Astrocyte (in vitro differentiated cells and primary cell): ENCODE data around the gene IFNA8. TPM values are rescaled to one million over a fixed set of nuclear protein-coding genes. Genes with fewer than 3 reads are reported as not detected.

Experiments
- DNase-seq: peaks from one replicate; pipeline ENCODE4 v3.0.0-alpha.2; 2010; ENCODE audit warnings: low read depth
- FAIRE-seq: peaks from 2 replicates; lab custom pipeline; 2011; peaks lifted over from hg19 to GRCh38; lab: Jason Lieb, UNC
- H2AFZ ChIP-seq: 2 replicates; pipeline ENCODE4 v1.6.0; 2012; ENCODE audit warnings: low read depth, low read length, inconsistent platforms
- H3K27ac ChIP-seq: 2 replicates; pipeline ENCODE4 v1.5.1; 2011; ENCODE audit warnings: low read depth, low read length, inconsistent platforms
- H3K27me3 ChIP-seq: 2 replicates; pipeline ENCODE4 v1.6.0; 2011; ENCODE audit warnings: low read length, inconsistent platforms; ENCODE audit not compliant: insufficient read depth
- H3K36me3 ChIP-seq: 2 replicates; pipeline ENCODE4 v1.5.1; 2011; ENCODE audit warnings: low read length, inconsistent platforms; ENCODE audit not compliant: insufficient read depth
- H3K4me1 ChIP-seq: 2 replicates; pipeline ENCODE4 v1.5.1; 2011; ENCODE audit warnings: low read length, inconsistent platforms; ENCODE audit not compliant: insufficient read depth
- H3K4me2 ChIP-seq: 2 replicates; pipeline ENCODE4 v1.6.0; 2012; ENCODE audit warnings: low read length, inconsistent platforms
- H3K4me3 ChIP-seq: 2 replicates; pipeline ENCODE4 v1.5.1; 2011; ENCODE audit warnings: low read depth, mild to moderate bottlenecking, low read length, inconsistent platforms; ENCODE audit not compliant: insufficient read depth
- H3K79me2 ChIP-seq: 2 replicates; pipeline ENCODE4 v1.6.0; 2012; ENCODE audit warnings: mild to moderate bottlenecking, low read length, inconsistent platforms; ENCODE audit not compliant: insufficient read depth
- H3K9ac ChIP-seq: 2 replicates; pipeline ENCODE4 v1.6.0; 2012; ENCODE audit warnings: mild to moderate bottlenecking, low read length, inconsistent platforms
- H3K9me3 ChIP-seq: 2 replicates; pipeline ENCODE4 v1.5.1; 2012; ENCODE audit warnings: low read depth, mild to moderate bottlenecking, low read length, inconsistent platforms; ENCODE audit not compliant: insufficient read depth
- H4K20me1 ChIP-seq: 2 replicates; pipeline ENCODE4 v1.6.0; 2012; ENCODE audit warnings: low read length, inconsistent platforms; ENCODE audit not compliant: insufficient read depth
- H3K27ac Mint-ChIP-seq: one replicate; pipeline ENCODE4 v1.8.0; 2021; ENCODE audit warnings: mild to moderate bottlenecking, mixed read lengths; ENCODE audit not compliant: unreplicated experiment
- H3K27me3 Mint-ChIP-seq: one replicate; pipeline ENCODE4 v1.8.0; 2021; ENCODE audit warnings: low read depth, mixed read lengths; ENCODE audit not compliant: unreplicated experiment
- H3K36me3 Mint-ChIP-seq: one replicate; pipeline ENCODE4 v1.8.0; 2021; ENCODE audit warnings: low read depth, mixed read lengths; ENCODE audit not compliant: unreplicated experiment
- H3K4me1 Mint-ChIP-seq: one replicate; pipeline ENCODE4 v1.8.0; 2021; ENCODE audit warnings: low read depth, mixed read lengths; ENCODE audit not compliant: unreplicated experiment
- H3K4me3 Mint-ChIP-seq: one replicate; pipeline ENCODE4 v1.8.0; 2021; ENCODE audit warnings: mild to moderate bottlenecking, moderate library complexity, mixed read lengths; ENCODE audit not compliant: unreplicated experiment
- H3K9me3 Mint-ChIP-seq: one replicate; pipeline ENCODE4 v1.8.0; 2021; ENCODE audit warnings: mild to moderate bottlenecking, mixed read lengths; ENCODE audit not compliant: unreplicated experiment
- EZH2 ChIP-seq: IDR thresholded peaks from 2 replicates; pipeline ENCODE4 v1.6.1; 2012; ENCODE audit warnings: mild to moderate bottlenecking, low read length, inconsistent platforms; ENCODE audit not compliant: insufficient read depth
- total RNA-seq: library from RNA; stranded (reverse); gene quantifications from 2 replicates; pipeline ENCODE4 v1.2.1, GENCODE V29; 2021
- TF ChIP-seq, protein P1 (sequence below): IDR thresholded peaks from 2 replicates; pipeline ENCODE4 v1.5.1; 2011; ENCODE audit warnings: low read depth, mild to moderate bottlenecking, inconsistent platforms, low read length, moderate library complexity; ENCODE audit not compliant: insufficient read depth

IFNA8 gene
- total RNA-seq, 1 donor from 2014 or later = not detected

DNA sequence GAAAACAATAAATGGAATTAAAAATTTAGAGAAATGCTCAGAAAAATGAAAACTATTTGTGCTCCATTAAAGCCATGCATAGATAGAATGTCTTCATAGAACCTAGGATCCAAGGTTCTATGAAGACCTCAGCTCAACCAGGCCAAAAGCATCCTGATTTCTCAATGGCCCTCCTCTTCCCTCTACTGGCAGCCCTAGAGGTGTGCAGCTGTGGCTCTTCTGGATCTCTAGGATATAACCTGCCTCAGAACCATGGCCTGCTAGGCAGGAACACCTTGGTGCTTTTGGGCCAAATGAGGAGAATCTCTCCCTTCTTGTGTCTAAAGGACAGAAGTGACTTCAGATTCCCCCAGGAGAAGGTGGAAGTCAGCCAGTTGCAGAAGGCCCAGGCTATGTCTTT, 46.4 kb downstream of the IFNA8 start:
- H3K27ac Mint-ChIP-seq = no peak overlapping the region

More for the DNA sequence above, 46.4 kb downstream of the IFNA8 start:
- Mint-ChIP-seq H3K4me3 (no peak overlapping the region), H3K9me3 (peaks cover 3% of the 10 kb centered on the region), H3K27me3 (no peaks in the 10 kb centered on the region), H3K36me3 (no peaks in the 10 kb centered on the region), H3K4me1 (peaks cover 2% of the 10 kb centered on the region)
- H3K4me3 ChIP-seq = no peak overlapping the region
- H3K27ac ChIP-seq = no peak overlapping the region
- H3K9me3 ChIP-seq = no peaks in the 10 kb centered on the region
- H3K36me3 ChIP-seq = peaks cover 10% of the 10 kb centered on the region
- no peak overlapping the region for H2AFZ ChIP-seq
- no peaks in the 10 kb centered on the region for H4K20me1 ChIP-seq
- H3K79me2 ChIP-seq = no peaks in the 10 kb centered on the region
- DNase-seq = no peak
- peaks cover 4% of the 10 kb centered on the region for H3K4me1 ChIP-seq
- TF ChIP-seq, protein P1, sequence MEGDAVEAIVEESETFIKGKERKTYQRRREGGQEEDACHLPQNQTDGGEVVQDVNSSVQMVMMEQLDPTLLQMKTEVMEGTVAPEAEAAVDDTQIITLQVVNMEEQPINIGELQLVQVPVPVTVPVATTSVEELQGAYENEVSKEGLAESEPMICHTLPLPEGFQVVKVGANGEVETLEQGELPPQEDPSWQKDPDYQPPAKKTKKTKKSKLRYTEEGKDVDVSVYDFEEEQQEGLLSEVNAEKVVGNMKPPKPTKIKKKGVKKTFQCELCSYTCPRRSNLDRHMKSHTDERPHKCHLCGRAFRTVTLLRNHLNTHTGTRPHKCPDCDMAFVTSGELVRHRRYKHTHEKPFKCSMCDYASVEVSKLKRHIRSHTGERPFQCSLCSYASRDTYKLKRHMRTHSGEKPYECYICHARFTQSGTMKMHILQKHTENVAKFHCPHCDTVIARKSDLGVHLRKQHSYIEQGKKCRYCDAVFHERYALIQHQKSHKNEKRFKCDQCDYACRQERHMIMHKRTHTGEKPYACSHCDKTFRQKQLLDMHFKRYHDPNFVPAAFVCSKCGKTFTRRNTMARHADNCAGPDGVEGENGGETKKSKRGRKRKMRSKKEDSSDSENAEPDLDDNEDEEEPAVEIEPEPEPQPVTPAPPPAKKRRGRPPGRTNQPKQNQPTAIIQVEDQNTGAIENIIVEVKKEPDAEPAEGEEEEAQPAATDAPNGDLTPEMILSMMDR = peak; percentile 48
- no peak for TF ChIP-seq EZH2
- no peak overlapping the region for H3K4me2 ChIP-seq
- no peaks in the 10 kb centered on the region for H3K27me3 ChIP-seq
- FAIRE-seq = no peak
- no peak overlapping the region for H3K9ac ChIP-seq

Other genes starting within 250 kb of the IFNA8 start
- not detected in 2 replicates for gene IFNA21, start 242.5 kb upstream of the IFNA8 start, total RNA-seq
- gene IFNA4, start 221.5 kb upstream of the IFNA8 start, total RNA-seq = not detected in 2 replicates
- not detected in 2 replicates for gene IFNA7, start 206.9 kb upstream of the IFNA8 start, total RNA-seq
- not detected in 2 replicates for gene IFNA10, start 202.0 kb upstream of the IFNA8 start, total RNA-seq
- gene IFNA16, start 191.8 kb upstream of the IFNA8 start, total RNA-seq = not detected in 2 replicates
- gene IFNA17, start 180.9 kb upstream of the IFNA8 start, total RNA-seq = not detected in 2 replicates
- gene IFNA14, start 169.1 kb upstream of the IFNA8 start, total RNA-seq = not detected in 2 replicates
- not detected in 2 replicates for gene IFNA5, start 103.8 kb upstream of the IFNA8 start, total RNA-seq
- 30.3 and 30.4 TPM in 2 replicates for gene KLHL9, start 73.7 kb upstream of the IFNA8 start, total RNA-seq
- gene IFNA6, start 58.2 kb upstream of the IFNA8 start, total RNA-seq = not detected in 2 replicates
- gene IFNA13, start 41.1 kb upstream of the IFNA8 start, total RNA-seq = not detected in 2 replicates
- gene IFNA2, start 23.7 kb upstream of the IFNA8 start, total RNA-seq = not detected in 2 replicates
- gene IFNA1, start 31.3 kb downstream of the IFNA8 start, total RNA-seq = not detected in 2 replicates
- 0.26 and 0.57 TPM in 2 replicates for gene IFNE, start 73.2 kb downstream of the IFNA8 start, total RNA-seq